Stromal cell of bone marrow (primary cell): ENCODE measurements around the gene RIPOR2.
"Not testable (repeated sequence)": the region's sequence is repeated elsewhere in the genome, so short reads cannot be mapped to it uniquely, and the experiment has no call there.

Source experiments
- DNase-seq: peaks from one replicate; pipeline ENCODE4 v3.0.0-alpha.2; 2012; ENCODE audit warnings: low read depth

RIPOR2 gene

DNA sequence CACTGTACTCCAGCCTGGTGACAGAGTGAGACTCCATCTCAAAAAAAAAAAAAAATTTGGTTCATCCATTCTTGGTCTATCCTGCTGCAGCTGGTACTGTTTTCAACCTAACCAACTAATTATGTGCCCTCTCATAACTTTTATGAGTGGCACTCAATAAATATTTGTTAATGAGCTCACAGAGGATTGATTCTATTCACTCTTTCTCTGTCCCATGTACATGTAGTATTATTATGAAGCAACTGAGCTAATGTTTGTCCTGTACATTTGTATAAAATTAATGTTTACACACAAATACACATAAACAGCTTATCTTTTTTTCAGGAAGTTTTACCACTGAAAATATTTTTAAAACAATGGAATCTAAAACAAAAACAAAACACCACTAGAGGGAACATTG, 10.1 kb downstream of the RIPOR2 start:
- no peak for DNase-seq

- DNase-seq: no peak
Observed at GRCh38 chr6:24924580-24925356, 11.0 kb downstream of the RIPOR2 start.

DNA sequence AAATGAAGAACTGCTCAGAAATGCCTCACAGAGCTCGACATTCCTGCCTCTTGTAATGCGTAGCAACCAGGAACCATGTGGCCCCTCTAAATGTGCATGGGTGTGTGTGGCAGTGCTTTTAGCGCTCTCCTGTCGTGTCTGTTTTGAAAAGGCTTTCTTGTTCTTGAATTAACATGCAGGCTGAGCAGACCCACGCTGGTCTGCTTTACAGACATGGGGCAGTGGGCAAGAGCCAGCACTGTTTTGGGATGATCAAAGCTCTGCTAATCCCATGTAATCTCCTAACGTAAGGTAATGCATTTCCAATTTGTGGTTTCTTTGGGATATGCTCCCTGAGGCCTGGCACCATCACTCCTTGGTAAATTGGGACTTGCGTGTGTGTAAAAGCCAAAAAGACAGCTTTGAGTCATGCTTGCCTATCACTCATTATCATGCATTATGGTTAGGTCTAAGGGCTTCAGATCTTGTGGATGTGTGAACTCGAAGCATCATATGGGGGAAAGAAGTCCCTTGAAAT, 11.8 kb downstream of the RIPOR2 start:
- DNase-seq: no peak

GRCh38 chr6:24922814-24923213, 12.9 kb downstream of the RIPOR2 start:
- DNase-seq: no peak

GRCh38 chr6:24922170-24922569, 13.6 kb downstream of the RIPOR2 start:
- DNase-seq: no peak

DNA sequence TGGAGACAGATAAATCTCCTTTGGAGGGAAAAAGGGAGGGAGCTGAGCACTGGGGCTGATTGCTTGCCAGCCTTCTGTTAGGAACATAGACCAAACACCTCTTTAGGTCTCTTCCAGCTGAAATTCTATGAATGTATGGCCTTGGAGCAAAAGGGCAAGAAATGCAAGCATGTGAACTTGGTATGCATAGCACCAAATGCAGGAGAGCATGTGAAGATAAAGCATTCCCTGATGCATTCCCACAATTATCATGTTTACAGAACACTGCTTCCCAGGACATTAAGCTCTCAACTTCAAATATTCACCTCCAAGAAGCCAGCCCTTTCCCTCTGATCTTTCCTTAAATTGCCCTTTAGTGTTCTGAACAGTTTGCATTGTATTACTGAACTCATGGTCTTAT, 15.6 kb downstream of the RIPOR2 start:
- no peak for DNase-seq

DNA sequence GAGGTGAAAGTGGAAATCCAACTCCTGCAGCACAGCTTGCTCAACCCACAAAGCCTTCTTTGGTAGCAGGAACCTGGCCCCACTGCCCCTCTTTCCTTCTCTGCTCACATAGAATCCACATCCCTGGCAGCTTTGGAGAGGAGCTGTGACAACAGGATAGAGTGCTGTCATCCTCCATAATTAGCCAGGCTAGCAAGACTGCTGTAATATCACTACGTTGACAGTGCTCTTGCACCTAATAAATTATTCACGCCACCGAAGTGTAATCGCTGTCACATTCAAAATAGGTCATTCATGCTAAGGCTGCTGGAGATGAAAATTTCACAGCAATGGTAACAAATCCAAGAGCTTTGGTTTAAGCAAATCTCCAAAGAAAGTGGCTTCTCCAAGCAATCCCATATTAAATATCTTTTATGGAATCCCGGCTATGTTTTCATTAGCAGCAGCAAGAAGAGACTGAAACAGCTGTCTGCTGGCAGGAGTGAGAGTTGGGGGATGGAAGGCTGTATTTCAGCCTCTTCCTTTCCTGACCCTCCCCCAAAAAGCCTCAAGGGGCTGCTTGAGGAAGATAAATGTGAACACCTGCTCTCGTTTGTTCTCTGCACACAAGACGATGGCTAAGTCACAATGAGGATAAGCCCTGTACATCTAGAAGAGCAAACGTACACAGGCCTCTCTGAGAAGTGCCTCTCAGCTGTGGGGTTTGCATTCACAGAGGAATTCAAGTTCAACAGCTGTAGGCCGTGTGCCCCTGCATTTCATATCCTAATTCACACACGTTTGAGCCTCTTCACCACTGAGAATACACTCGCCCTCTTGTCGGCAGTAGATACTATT, 16.5 kb downstream of the RIPOR2 start:
- no peak for DNase-seq

- no peak for DNase-seq
Observed at GRCh38 chr6:24918641-24919055, 17.1 kb downstream of the RIPOR2 start.

- DNase-seq: no peak
Observed at GRCh38 chr6:24916496-24916895, 19.3 kb downstream of the RIPOR2 start.

DNA sequence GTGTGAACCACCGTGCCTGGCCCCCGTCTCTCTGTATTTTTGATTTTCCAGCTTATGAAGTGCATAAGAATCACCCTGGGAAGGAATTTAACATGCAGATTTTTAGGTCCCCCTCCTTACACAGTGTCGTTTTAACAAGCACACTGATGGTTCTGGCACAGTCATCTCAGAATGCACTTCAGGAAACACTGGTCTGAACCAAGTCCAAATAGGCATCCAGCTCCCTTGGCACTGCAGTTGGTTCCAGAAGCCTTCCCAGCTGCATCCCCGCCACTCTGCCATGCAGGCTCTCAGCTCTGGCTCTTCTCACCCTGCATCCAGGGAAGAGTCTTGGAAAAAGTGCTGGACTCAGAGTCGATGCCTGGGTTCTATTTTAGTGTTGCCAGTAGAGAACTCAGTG, 20.1 kb downstream of the RIPOR2 start:
- DNase-seq: no peak

- not testable (repeated sequence) for DNase-seq
Observed at GRCh38 chr6:24914082-24914481, 21.7 kb downstream of the RIPOR2 start.

DNA sequence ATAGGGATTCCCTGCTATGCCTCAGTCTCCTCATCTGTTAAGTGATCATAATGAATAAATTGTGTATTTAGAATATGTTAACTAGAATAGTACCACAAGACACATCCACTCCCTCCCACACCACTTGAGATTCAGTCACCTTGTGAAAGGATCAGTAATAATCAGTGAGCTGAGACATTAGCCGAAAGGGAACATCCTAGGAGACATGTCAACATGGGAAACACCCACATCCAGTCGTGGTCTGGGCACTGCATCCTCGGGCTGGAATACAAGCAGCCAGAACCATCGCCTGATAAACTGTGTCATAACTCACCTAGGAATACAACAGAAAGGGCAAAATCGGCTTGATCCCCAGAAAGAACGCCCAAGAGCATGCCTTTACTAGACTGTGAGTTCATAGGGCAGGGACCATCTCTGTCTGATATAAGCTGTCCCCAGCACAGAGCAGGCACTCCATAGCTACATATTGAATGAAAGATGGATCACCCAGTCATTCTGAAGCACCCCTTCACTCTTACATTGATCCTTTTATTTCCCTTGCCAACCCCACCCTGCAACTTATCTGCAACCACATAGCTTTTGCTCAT, 23.9 kb downstream of the RIPOR2 start:
- DNase-seq: no peak

DNA sequence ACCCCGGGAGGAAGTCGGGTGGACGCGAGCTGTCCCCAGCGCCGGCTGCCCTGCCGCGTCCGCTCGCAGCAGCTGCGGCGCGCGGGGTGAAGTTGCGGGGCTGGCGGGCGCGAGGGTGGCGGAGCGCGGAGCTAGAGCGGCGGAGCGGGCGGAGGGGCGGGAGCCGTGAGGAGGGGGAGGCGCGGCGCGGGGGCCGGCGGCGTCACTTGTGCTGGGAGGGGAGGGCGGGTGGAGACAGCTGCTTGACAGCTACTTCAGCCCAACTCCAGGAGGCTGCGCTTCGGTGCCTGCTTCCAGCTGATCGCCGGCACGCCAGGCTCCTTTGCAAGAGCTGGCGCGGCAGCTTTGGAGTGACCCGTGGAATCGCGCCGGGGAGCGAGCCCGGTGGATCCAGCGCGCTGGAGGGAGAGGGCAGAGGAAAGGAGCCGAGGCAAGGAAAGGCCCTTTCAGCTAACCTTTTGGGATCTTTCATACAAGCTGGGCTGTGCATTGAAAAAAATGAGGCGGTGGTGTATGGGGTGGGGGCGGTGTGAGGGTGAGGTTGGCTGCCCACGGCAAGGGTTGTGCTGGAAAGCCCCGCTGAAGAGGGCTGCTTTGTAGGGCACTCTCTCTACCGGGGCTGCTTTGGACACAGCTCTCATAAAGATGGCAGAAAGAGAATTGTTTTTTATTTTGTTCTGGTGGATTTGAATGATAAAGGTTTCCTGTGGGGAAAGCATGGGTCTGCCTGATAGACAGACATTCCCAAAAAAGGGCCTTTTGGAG, 24.6 kb downstream of the RIPOR2 start:
- DNase-seq: no peak

DNA sequence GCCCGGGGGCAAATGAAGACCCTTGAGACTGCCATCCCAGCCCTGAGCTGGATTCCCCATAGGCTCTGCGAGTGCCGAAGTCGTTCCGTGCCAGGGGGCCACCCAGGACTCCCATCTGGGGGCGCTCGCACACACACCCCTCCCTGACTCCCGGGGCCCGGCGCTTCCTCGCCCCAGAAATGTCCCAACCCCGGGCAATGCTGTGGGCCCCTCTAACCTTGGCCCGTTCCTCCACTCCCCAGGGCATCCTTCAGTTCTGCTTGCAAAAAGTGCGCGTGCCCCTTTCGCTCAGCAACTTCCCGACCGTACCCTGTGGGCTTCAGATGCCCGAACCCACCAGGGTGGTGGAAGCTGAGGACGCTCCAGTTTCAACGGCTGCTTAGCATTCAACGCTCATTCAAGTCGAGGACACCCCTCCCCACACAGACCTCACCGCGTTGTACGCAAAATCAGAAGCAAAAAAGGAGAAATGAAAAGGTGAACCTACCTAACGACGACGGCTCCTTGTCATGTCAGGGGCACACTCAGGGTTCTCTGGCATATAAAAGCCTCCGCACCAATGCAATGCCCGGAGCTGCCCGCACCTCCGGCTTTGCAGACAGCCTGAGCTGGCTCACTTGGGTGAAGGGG, 25.3 kb downstream of the RIPOR2 start:
- DNase-seq: no peak

DNA sequence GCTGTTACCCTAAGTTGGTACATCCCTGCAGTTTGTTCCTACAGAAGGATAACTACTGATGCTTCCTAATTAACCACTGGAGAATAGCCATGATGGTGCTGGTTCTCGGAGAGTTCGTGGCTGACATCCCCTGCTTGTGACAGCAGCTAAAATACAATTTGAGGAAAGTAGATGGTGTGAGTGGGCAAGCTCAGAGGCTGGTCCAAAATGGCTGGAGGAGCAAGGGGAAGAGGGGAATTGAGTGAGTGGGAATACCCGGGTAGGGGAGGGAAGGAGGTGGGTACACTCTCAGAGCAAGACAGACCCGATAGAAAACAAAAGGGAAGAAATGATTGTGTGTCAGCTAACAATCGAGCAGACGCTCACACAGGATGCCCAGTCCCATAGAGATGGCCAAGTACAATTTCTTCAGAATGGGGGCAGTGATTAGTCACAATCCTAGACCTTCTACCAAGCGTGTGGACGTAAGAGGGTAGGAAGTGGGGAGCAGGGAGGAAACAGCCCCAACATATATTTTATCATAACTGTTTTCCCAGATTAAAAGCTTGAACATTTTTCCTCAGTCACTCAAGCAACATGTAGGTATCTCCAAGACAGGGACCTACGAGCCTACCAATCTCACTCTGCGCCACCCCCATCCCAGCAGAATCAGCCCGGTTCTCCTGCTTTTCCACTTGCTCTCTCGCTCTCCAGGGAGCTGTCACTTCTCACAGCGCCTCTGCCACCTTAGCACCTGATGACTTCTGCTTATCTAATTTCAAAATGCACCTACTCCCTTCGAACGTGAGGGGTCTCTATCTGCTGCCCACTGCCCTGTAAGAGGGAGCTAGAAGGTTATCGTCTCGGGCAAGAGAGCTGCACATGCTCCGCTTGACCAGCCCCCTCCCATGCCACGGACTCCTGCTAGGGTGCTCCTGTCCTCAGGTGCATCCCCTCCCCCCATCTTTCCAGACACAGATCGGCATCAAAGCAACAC, 26.2 kb downstream of the RIPOR2 start:
- DNase-seq: no peak

DNA sequence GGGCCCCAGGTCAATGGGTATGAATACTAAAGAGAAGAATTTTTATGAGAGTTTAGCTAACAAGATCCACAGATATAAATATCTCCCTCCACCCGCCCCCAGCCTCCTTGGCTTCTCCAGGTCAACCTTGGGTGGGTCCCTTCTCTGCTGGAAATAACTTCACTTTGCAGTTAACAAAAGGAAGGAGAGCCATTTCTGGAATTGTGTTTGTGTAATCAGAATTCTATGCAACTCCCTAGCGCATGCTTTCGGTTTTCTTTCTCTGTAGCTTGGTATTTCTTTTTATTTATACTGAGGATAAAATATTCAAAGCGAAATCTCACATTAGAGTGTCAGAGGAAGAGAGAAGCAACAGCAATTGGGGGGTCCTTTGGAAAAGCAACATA, 27.1 kb downstream of the RIPOR2 start:
- no peak for DNase-seq

DNA sequence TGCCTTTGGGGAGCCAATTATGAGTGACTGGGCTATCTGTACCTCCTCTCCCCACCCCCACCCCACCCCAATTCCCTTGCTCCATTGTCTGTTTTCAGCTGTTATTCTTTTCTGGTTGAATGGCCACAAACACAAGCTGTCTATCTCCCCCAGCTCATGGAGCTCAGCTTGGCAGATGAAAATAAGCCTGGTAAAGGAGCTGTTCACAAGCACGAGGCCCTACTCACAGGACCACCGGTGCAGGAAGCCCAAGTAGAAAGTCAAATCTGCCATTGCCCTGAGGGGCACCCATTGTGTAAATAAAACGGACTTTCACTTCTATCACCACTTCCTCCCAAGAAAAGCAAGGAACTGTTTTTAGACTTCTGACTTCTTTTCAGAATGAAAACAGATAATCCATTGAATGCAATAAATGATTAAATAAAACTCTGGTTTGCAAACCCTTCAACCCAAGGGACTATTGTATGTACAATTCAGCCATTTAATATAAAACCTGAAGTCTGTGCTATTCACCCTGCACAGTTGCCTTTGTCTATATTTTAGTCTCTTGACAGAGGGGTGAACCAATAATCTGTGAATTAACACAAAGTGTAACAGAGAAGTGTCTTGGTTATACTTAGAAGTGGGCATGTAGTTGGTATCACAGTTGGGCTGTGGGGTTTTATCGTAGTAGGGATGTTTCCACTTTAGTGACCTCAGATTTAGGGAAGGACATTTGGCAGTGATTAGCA, 27.7 kb downstream of the RIPOR2 start:
- no peak for DNase-seq

DNA sequence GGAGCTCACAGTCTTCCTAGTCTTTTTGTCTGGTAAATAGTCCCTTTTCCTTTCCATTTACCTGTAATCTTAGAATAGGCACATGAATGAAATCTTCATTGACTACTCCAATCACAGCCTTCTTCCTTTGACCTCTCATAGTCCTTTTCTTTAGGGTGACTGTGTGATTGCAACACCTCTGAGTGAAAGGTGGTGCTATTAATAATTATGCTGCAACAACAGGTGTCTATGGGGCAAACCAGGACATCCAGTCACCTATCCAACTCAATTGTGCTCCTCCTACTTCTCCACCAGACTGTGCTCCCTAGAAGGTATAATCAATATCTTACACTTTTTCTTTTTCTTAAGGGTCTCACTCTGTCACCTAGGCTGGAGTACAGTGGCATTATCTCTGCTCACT, 29.4 kb downstream of the RIPOR2 start:
- no peak for DNase-seq

DNA sequence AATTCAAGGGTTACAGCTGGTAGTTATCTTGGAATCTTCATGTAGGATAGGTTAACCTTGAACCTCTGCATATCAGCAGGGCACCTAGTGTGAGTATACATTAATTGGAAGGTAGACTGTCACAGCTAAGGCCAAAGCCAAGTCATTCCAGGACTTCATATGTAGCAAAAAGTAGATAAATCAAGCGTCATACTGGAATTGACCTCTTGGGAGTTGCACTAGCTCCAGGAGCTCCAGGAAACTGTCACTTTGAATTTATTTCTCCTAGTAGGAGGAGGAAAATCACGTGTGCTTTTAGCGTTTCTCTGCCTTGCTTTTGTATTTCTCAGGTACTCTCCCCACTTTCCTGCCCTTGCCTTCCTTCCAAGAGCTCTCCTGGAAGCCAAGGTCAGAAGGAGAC, 30.3 kb downstream of the RIPOR2 start:
- no peak for DNase-seq

GRCh38 chr6:24903681-24904080, 32.1 kb downstream of the RIPOR2 start:
- DNase-seq: no peak
